Lower leg skin (tissue), 3 donors: ENCODE data around the gene NOL12.

Source experiments
- POLR2A ChIP-seq, 2 donors: fragments of 450-650 bp; IDR thresholded peaks; one replicate each; pipeline ENCODE4 v1.6.1; 2016 to 2017; ENCODE audit warnings: antibody characterized with exemption in 2 of 2, mild to moderate bottlenecking in 1 of 2, moderate library complexity in 1 of 2
- TF ChIP-seq, protein P1 (sequence below), 3 donors: fragments of 450-650 bp; IDR thresholded peaks; one replicate each; pipeline ENCODE4 v1.5.1; 2016; ENCODE audit warnings: antibody characterized with exemption in 3 of 3, mild to moderate bottlenecking in 3 of 3, moderate library complexity in 2 of 3

DNA sequence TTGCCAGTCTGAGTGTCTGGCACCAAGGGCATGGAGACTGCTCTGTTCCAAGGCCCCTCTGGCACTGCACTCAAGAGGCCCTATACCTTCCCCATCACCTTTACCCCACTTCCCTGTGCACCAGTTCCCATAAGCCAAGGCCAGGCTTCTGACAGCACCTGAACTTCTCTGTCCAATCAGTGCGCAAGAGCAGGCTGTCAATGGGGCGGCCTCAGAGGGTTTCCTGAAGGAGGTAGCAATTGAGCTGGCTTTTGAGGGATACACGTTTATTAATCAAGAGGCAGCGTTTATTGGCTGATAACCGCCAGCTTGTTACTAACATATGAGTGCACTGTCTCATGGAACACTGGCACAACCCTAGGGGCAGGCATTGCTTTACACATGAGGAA is 44.6 kb upstream of the NOL12 start:
- TF ChIP-seq, protein P1, sequence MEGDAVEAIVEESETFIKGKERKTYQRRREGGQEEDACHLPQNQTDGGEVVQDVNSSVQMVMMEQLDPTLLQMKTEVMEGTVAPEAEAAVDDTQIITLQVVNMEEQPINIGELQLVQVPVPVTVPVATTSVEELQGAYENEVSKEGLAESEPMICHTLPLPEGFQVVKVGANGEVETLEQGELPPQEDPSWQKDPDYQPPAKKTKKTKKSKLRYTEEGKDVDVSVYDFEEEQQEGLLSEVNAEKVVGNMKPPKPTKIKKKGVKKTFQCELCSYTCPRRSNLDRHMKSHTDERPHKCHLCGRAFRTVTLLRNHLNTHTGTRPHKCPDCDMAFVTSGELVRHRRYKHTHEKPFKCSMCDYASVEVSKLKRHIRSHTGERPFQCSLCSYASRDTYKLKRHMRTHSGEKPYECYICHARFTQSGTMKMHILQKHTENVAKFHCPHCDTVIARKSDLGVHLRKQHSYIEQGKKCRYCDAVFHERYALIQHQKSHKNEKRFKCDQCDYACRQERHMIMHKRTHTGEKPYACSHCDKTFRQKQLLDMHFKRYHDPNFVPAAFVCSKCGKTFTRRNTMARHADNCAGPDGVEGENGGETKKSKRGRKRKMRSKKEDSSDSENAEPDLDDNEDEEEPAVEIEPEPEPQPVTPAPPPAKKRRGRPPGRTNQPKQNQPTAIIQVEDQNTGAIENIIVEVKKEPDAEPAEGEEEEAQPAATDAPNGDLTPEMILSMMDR (IDR thresholded peaks at IDR 0.05) = no peak
- no peak for TF ChIP-seq POLR2A (IDR thresholded peaks at IDR 0.05)
